H9 (cell line): ENCODE results near the gene HMBS. TPM values are rescaled to one million over a fixed set of nuclear protein-coding genes. Genes with fewer than 3 reads are reported as not detected.

Experiments
- DNase-seq: peaks from one replicate; pipeline ENCODE4 v3.0.0-alpha.2; 2017
- H2AFZ ChIP-seq: one replicate; pipeline ENCODE4 v1.6.1; 2013; ENCODE audit warnings: mild to moderate bottlenecking, low read length, control low read depth, moderate library complexity
- H2AK5ac ChIP-seq: 2 replicates; pipeline ENCODE4 v1.6.1; 2013; ENCODE audit warnings: low read length, control low read depth, mixed read lengths; ENCODE audit not compliant: insufficient read length
- H2BK120ac ChIP-seq: one replicate; pipeline ENCODE4 v1.6.1; 2013; ENCODE audit warnings: low read depth, mild to moderate bottlenecking, low read length, control low read depth, inconsistent platforms; ENCODE audit not compliant: poor library complexity, severe bottlenecking
- H2BK12ac ChIP-seq: 2 replicates; pipeline ENCODE4 v1.6.1; 2013; ENCODE audit warnings: low read length, control low read depth, mixed read lengths, low read depth; ENCODE audit not compliant: insufficient read length
- H2BK15ac ChIP-seq: 2 replicates; pipeline ENCODE4 v1.6.1; 2013; ENCODE audit warnings: low read depth, low read length, control low read depth
- H2BK20ac ChIP-seq: one replicate; pipeline ENCODE4 v1.6.1; 2013; ENCODE audit warnings: low read depth, mild to moderate bottlenecking, low read length, control low read depth, inconsistent platforms; ENCODE audit not compliant: poor library complexity, severe bottlenecking
- H2BK5ac ChIP-seq: 2 replicates; pipeline ENCODE4 v1.6.1; 2013; ENCODE audit warnings: low read length, control low read depth, mixed read lengths; ENCODE audit not compliant: insufficient read length
- H3K14ac ChIP-seq: 2 replicates; pipeline ENCODE4 v1.6.1; 2013; ENCODE audit warnings: low read length, control low read depth; ENCODE audit not compliant: insufficient read depth
- H3K18ac ChIP-seq: 2 replicates; pipeline ENCODE4 v1.6.1; 2013; ENCODE audit warnings: low read depth, mild to moderate bottlenecking, mixed read lengths, low read length, control low read depth; ENCODE audit not compliant: insufficient read length
- H3K23ac ChIP-seq: 2 replicates; pipeline ENCODE4 v1.6.1; 2013; ENCODE audit warnings: low read length, control low read depth, mixed read lengths, low read depth; ENCODE audit not compliant: insufficient read length
- H3K23me2 ChIP-seq: 2 replicates; pipeline ENCODE4 v1.6.1; 2013; ENCODE audit warnings: low read depth, mild to moderate bottlenecking, mixed read lengths, low read length, control low read depth; ENCODE audit not compliant: insufficient read length, poor library complexity, severe bottlenecking
- H3K27ac ChIP-seq: 2 replicates; pipeline ENCODE4 v1.5.1; 2013; ENCODE audit warnings: low read length, control low read depth, mixed read lengths, low read depth; ENCODE audit not compliant: insufficient read length
- H3K27me3 ChIP-seq: 2 replicates; pipeline ENCODE4 v1.6.1; 2013; ENCODE audit warnings: low read length, control low read depth, inconsistent platforms; ENCODE audit not compliant: insufficient read depth
- H3K4ac ChIP-seq: 2 replicates; pipeline ENCODE4 v1.6.1; 2013; ENCODE audit warnings: low read depth, mild to moderate bottlenecking, control low read depth, inconsistent platforms, low read length, moderate library complexity
- H3K4me1 ChIP-seq: 2 replicates; pipeline ENCODE4 v1.6.1; 2013; ENCODE audit warnings: low read length, control low read depth, inconsistent platforms; ENCODE audit not compliant: insufficient read depth
- H3K4me2 ChIP-seq: 2 replicates; pipeline ENCODE4 v1.6.1; 2013; ENCODE audit warnings: low read length, control low read depth, mixed read lengths; ENCODE audit not compliant: insufficient read length, insufficient read depth
- H3K56ac ChIP-seq: 2 replicates; pipeline ENCODE4 v1.6.1; 2013; ENCODE audit warnings: low read depth, mild to moderate bottlenecking, mixed read lengths, low read length, control low read depth; ENCODE audit not compliant: insufficient read length
- H3K79me1 ChIP-seq: 2 replicates; pipeline ENCODE4 v1.6.1; 2013; ENCODE audit warnings: low read depth, mild to moderate bottlenecking, moderate library complexity, low read length, control low read depth, inconsistent platforms; ENCODE audit not compliant: insufficient read depth, poor library complexity, severe bottlenecking
- H3K79me2 ChIP-seq: 2 replicates; pipeline ENCODE4 v1.6.1; 2013; ENCODE audit warnings: low read length, control low read depth, inconsistent platforms; ENCODE audit not compliant: insufficient read depth
- H3K9ac ChIP-seq: 2 replicates; pipeline ENCODE4 v1.6.1; 2013; ENCODE audit warnings: low read length, control low read depth, mixed read lengths; ENCODE audit not compliant: insufficient read length; ENCODE audit errors: extremely low read depth
- H3K9me3 ChIP-seq: one replicate; pipeline ENCODE4 v1.6.1; 2013; ENCODE audit warnings: low read depth, low read length, inconsistent platforms; ENCODE audit not compliant: control insufficient read depth
- H3T11ph ChIP-seq: one replicate; pipeline ENCODE4 v1.6.1; 2013; ENCODE audit warnings: mild to moderate bottlenecking, low read length, control low read depth, inconsistent platforms
- H4K20me1 ChIP-seq: one replicate; pipeline ENCODE4 v1.6.1; 2013; ENCODE audit not compliant: control insufficient read depth, insufficient read length, insufficient read depth
- H4K5ac ChIP-seq: 2 replicates; pipeline ENCODE4 v1.6.1; 2013; ENCODE audit warnings: low read depth, mild to moderate bottlenecking, mixed read lengths, low read length, control low read depth; ENCODE audit not compliant: insufficient read length
- H4K8ac ChIP-seq: replicated peaks from 2 replicates; pipeline ENCODE4 v1.6.1; 2013; ENCODE audit warnings: low read length, control low read depth, mixed read lengths, low read depth; ENCODE audit not compliant: insufficient read length
- H4K91ac ChIP-seq: 2 replicates; pipeline ENCODE4 v1.6.1; 2013; ENCODE audit warnings: low read depth, mild to moderate bottlenecking, moderate library complexity, mixed read lengths, low read length, control low read depth; ENCODE audit not compliant: insufficient read length
- H3K27ac Mint-ChIP-seq, 3 experiments: 2 replicates in 2 of 3; 3 replicates in 1 of 3; pipeline ENCODE4 v1.8.0; 2020 to 2021; ENCODE audit warnings: mixed read lengths in 3 of 3, mild to moderate bottlenecking in 1 of 3, moderate library complexity in 1 of 3
- H3K27me3 Mint-ChIP-seq: 2 replicates; pipeline ENCODE4 v1.8.0; 2021; ENCODE audit warnings: low read depth, mild to moderate bottlenecking, moderate library complexity, mixed read lengths
- H3K36me3 Mint-ChIP-seq, 3 experiments: 2 replicates in 2 of 3; 3 replicates in 1 of 3; pipeline ENCODE4 v1.8.0; 2020 to 2021; ENCODE audit warnings: low read depth in 3 of 3, mixed read lengths in 3 of 3; ENCODE audit not compliant: insufficient read depth in 1 of 3
- H3K4me1 Mint-ChIP-seq, 2 experiments: 2 replicates each; pipeline ENCODE4 v1.8.0; 2020; ENCODE audit warnings: mixed read lengths in 2 of 2
- H3K4me3 Mint-ChIP-seq, 2 experiments: 2 replicates in 1 of 2; 3 replicates in 1 of 2; pipeline ENCODE4 v1.8.0; 2020 to 2021; ENCODE audit warnings: mild to moderate bottlenecking in 2 of 2, mixed read lengths in 2 of 2, moderate library complexity in 1 of 2
- H3K9me3 Mint-ChIP-seq, 2 experiments: 2 replicates in 1 of 2; 3 replicates in 1 of 2; pipeline ENCODE4 v1.8.0; 2020; ENCODE audit warnings: mild to moderate bottlenecking in 2 of 2, mixed read lengths in 2 of 2, moderate library complexity in 1 of 2
- WGBS: extraction: QIAGEN DNeasy Blood & Tissue Kit; methylation state at CpG from one replicate; pipeline ENCODE4 v1.1.7; 2013; ENCODE audit warnings: missing lambda C conversion rate, low lambda C conversion rate, mixed read lengths; ENCODE audit not compliant: insufficient read length; ENCODE audit errors: extremely low coverage; 5-methylcytosine and 5-hydroxymethylcytosine counted together
- total RNA-seq: library from RNA; stranded (reverse); gene quantifications from 2 replicates; pipeline ENCODE4 v1.2.1, GENCODE V29; 2021
- TF ChIP-seq, protein P1 (sequence below): fragments of 200-600 bp; sonication (generic); conservative IDR thresholded peaks from 3 replicates; pipeline ENCODE4 v1.8.0; 2021; ENCODE audit warnings: antibody characterized with exemption, mild to moderate bottlenecking

Gene HMBS
- total RNA-seq, 1 experiment from 2014 or later, result 57.7 TPM

DNA sequence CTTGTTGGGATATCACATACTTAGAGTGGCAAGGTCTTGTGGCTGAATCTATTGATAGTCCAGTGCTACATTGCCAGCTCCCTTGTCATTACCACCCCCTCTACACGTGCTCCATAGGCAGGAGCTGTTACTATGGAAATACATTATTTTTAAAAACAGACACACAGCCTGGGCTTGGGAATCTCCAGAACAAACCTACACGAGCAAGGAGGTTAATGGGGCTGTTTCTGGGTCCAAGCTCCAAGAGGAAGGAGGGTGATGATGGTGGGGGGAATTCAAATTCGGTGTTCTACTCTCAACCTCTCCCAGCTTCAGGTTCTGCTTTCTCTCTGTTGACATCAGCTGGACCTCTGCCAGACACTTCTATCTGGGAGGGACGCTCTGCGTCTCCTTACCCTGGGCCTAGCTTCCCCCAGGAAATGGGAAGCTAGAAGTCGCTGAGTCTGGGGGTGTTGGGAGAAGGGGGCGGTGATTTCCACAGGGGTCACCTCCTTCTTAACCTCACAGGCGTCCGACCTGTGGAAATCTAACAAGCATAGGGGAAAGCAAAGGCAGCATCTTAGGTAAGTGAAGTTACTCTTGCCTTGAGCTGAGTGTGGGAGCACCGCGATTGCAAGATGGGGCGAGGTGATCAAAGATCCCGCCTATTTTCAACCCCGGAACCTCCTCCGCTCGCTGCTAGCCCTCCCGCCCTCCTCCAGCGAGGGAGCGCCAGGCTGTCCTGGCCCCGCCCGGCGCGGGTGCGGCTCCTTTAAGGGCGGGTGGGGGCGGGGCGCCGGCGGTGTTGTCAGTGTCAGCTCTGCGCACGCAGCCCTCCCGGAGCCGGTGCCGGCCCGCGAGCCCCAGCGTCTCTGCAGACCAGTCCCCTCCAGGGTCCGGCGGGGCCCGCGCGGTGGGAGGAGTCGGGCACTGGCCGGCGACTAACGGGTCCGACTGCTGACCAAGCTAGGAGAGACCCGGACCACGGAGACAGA lies 22.2 kb downstream of the HMBS start, which contains the start of gene C2CD2L:
TSS of gene C2CD2L (plus strand) at position 781 of the 974 bp plus-strand sequence. CDS start 398 bp downstream, outside the sequence.
- Histone ChIP-seq H3K4me2 (peak within 1 kb of the TSS; percentile 47), H3K27ac (no peak within 1 kb of the TSS), H3K9me3 (no peaks in the 10 kb centered on the region), H2BK15ac (no peak within 1 kb of the TSS), H3K56ac (no peak within 1 kb of the TSS), H4K5ac (no peak within 1 kb of the TSS), H2BK5ac (no peak within 1 kb of the TSS), H2BK12ac (no peak within 1 kb of the TSS), H3K23ac (no peak within 1 kb of the TSS), H4K20me1 (no peaks in the 10 kb centered on the region), H3K9ac (peak within 1 kb of the TSS; percentile 7), H3K14ac (no peak within 1 kb of the TSS), H2BK20ac (no peak within 1 kb of the TSS), H2AFZ (no peak within 1 kb of the TSS), H2AK5ac (no peak within 1 kb of the TSS), H3K4ac (no peak within 1 kb of the TSS), H3K79me2 (no peaks in the 10 kb centered on the region), H3K27me3 (peaks cover 5% of the 10 kb centered on the region; the same call in 1 of the 2 replicates), H3K23me2 (peaks cover 17% of the 10 kb centered on the region), H4K91ac (no peak within 1 kb of the TSS), H3K18ac (no peak within 1 kb of the TSS), H4K8ac (no peak within 1 kb of the TSS), H2BK120ac (no peak within 1 kb of the TSS), H3K4me1 (peaks cover 8% of the 10 kb centered on the region; the same call in 1 of the 2 replicates), H3T11ph (no peak within 1 kb of the TSS), H3K79me1 (no peaks in the 10 kb centered on the region)
- WGBS, result no CpG with 5 or more reads among the region's 49 CpGs
- no peaks in the 10 kb centered on the region for H3K36me3 Mint-ChIP-seq
- H3K27me3 Mint-ChIP-seq, result peaks cover 16% of the 10 kb centered on the region
- TF ChIP-seq, protein P1, sequence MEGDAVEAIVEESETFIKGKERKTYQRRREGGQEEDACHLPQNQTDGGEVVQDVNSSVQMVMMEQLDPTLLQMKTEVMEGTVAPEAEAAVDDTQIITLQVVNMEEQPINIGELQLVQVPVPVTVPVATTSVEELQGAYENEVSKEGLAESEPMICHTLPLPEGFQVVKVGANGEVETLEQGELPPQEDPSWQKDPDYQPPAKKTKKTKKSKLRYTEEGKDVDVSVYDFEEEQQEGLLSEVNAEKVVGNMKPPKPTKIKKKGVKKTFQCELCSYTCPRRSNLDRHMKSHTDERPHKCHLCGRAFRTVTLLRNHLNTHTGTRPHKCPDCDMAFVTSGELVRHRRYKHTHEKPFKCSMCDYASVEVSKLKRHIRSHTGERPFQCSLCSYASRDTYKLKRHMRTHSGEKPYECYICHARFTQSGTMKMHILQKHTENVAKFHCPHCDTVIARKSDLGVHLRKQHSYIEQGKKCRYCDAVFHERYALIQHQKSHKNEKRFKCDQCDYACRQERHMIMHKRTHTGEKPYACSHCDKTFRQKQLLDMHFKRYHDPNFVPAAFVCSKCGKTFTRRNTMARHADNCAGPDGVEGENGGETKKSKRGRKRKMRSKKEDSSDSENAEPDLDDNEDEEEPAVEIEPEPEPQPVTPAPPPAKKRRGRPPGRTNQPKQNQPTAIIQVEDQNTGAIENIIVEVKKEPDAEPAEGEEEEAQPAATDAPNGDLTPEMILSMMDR, result no peak
- no peaks in the 10 kb centered on the region; a peak in 2 of 5 replicates for H3K9me3 Mint-ChIP-seq
- peaks cover 26 to 29% of the 10 kb centered on the region in 2 experiments for H3K4me1 Mint-ChIP-seq
- H3K27ac Mint-ChIP-seq, result peak within 1 kb of the TSS in 2 of 3 experiments; percentile 20 to 75; a peak in 3 of 7 replicates
- peak; percentile 90 for DNase-seq
- H3K4me3 Mint-ChIP-seq, result peak within 1 kb of the TSS; percentile 75 to 88
